ENCODE results near the gene PRPF6. TPM values are rescaled to one million over a fixed set of nuclear protein-coding genes. Genes with fewer than 3 reads are reported as not detected.

Gene PRPF6
- total and polyA plus RNA-seq, 2 of the 13 experiments (the other 11 are each of a cell fraction or from before 2014, with no cell fraction given) = 63.7 to 101 TPM

- TF ChIP-seq, protein P1, sequence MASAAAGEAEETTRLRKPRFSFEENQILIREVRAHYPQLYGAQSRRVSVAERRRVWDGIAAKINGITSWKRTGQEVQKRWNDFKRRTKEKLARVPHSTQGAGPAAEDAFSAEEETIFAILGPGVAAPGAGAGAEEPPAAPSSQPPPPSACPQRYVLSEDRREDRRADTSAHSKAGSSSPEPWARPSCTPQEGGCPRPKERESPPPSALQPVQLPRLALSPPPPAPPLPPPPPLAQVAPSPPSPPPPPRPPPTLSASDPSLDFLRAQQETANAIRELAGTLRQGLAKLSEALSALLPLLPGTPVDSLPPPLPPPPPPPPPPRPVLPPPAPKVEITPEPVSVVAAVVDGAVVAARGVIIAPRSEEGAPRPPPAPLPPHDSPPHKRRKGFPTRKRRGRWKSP (CRISPR knock-in tag; IDR thresholded peaks at IDR 0.05) = peak; percentile 56; the same call in 1 of the 2 replicates
- peak; percentile 72; the same call in 1 of the 2 replicates for TF ChIP-seq ZNF235 (CRISPR knock-in tag; IDR thresholded peaks at IDR 0.05; ENCODE audit: borderline replicate concordance)
- TF ChIP-seq TP53 (CRISPR knock-in tag; conservative IDR thresholded peaks at IDR 0.05) = 0 out of 2 replicates have a peak, but pooled peaks have one; percentile 32
- TF ChIP-seq ZNF280B (CRISPR knock-in tag; IDR thresholded peaks at IDR 0.05; ENCODE audit: borderline replicate concordance) = peak; percentile 80; the same call in 1 of the 2 replicates
- TF ChIP-seq ATF6 (CRISPR knock-in tag; conservative IDR thresholded peaks at IDR 0.05) = no peak
- no peak for TF ChIP-seq EHMT2 (IDR thresholded peaks at IDR 0.05; ENCODE audit: borderline replicate concordance, low read depth, low read length)
- TF ChIP-seq HOXA7 (CRISPR knock-in tag; IDR thresholded peaks at IDR 0.05) = no peak
- peak; percentile 91; the same call in 1 of the 2 replicates for TF ChIP-seq ZNF276 (CRISPR knock-in tag; IDR thresholded peaks at IDR 0.05; ENCODE audit: low read depth)
- TF ChIP-seq ZNF546 (CRISPR knock-in tag; conservative IDR thresholded peaks at IDR 0.05) = peak; percentile 90; the same call in 1 of the 2 replicates
- peak; percentile 83; the same call in 1 of the 2 replicates for TF ChIP-seq XBP1 (CRISPR knock-in tag; IDR thresholded peaks at IDR 0.05)
- peak; percentile 78 for TF ChIP-seq ZNF609 (CRISPR knock-in tag; IDR thresholded peaks at IDR 0.05; ENCODE audit: borderline replicate concordance)
- no peak for TF ChIP-seq TOPORS (CRISPR knock-in tag; IDR thresholded peaks at IDR 0.05)
- TF ChIP-seq KAT7 (CRISPR knock-in tag; IDR thresholded peaks at IDR 0.05; ENCODE audit: borderline replicate concordance) = peak; percentile 63; the same call in 1 of the 2 replicates
These were observed 2.4 kb upstream of the PRPF6 start (continued) for GRCh38 chr20:63978319-63979228.

Data from HepG2 (cell line).